Endodermal cell (in vitro differentiated cells): ENCODE measurements around the gene NGEF. TPM values are rescaled to one million over a fixed set of nuclear protein-coding genes. Genes with fewer than 3 reads are reported as not detected.

Source experiments
- DNase-seq: peaks from one replicate; pipeline ENCODE4 v3.0.0-alpha.2; 2017
- H3K27ac ChIP-seq: 2 replicates; pipeline ENCODE4 v1.5.1; 2013; ENCODE audit warnings: mild to moderate bottlenecking, low read depth, low read length, moderate library complexity
- H3K27me3 ChIP-seq: 2 replicates; pipeline ENCODE4 v1.6.1; 2013; ENCODE audit warnings: mild to moderate bottlenecking, low read length, moderate library complexity; ENCODE audit not compliant: insufficient read depth, control insufficient read depth, poor library complexity, severe bottlenecking
- H3K36me3 ChIP-seq: 2 replicates; pipeline ENCODE4 v1.7.0; 2013; ENCODE audit warnings: mild to moderate bottlenecking, low read length, moderate library complexity; ENCODE audit not compliant: control insufficient read depth, insufficient read depth
- H3K4me1 ChIP-seq: one replicate; pipeline ENCODE4 v1.7.0; 2013; ENCODE audit warnings: low read length; ENCODE audit not compliant: control insufficient read depth, insufficient read depth
- H3K4me3 ChIP-seq: 2 replicates; pipeline ENCODE4 v1.5.1; 2013; ENCODE audit warnings: mild to moderate bottlenecking, low read length, moderate library complexity
- H3K9ac ChIP-seq: 2 replicates; pipeline ENCODE4 v1.6.1; 2013; ENCODE audit warnings: mild to moderate bottlenecking, low read length, moderate library complexity; ENCODE audit not compliant: poor library complexity, severe bottlenecking; ENCODE audit errors: extremely low read depth
- H3K9me3 ChIP-seq: 2 replicates; pipeline ENCODE4 v1.6.1; 2013; ENCODE audit warnings: mild to moderate bottlenecking, low read length, moderate library complexity; ENCODE audit not compliant: control insufficient read depth
- H3K27ac Mint-ChIP-seq: 2 replicates; pipeline ENCODE4 v1.8.0; 2020; ENCODE audit warnings: mixed read lengths
- H3K27me3 Mint-ChIP-seq: 2 replicates; pipeline ENCODE4 v1.8.0; 2021; ENCODE audit warnings: mild to moderate bottlenecking, mixed read lengths; ENCODE audit not compliant: insufficient read depth
- H3K36me3 Mint-ChIP-seq: 2 replicates; pipeline ENCODE4 v1.8.0; 2020; ENCODE audit warnings: low read depth, mixed read lengths
- H3K4me1 Mint-ChIP-seq: 2 replicates; pipeline ENCODE4 v1.8.0; 2020; ENCODE audit warnings: mixed read lengths
- H3K4me3 Mint-ChIP-seq: 2 replicates; pipeline ENCODE4 v1.8.0; 2020; ENCODE audit warnings: mild to moderate bottlenecking, moderate library complexity, mixed read lengths
- H3K9me3 Mint-ChIP-seq: 2 replicates; pipeline ENCODE4 v1.8.0; 2020; ENCODE audit warnings: mild to moderate bottlenecking, mixed read lengths
- WGBS, 2 experiments: methylation state at CpG; one replicate each; pipeline versions ENCODE4 v1.1.5 to v1.1.7; 2013; ENCODE audit warnings: missing lambda C conversion rate in 2 of 2, mixed read lengths in 1 of 2; ENCODE audit not compliant: insufficient coverage in 1 of 2, insufficient read length in 1 of 2; 5-methylcytosine and 5-hydroxymethylcytosine counted together
- total RNA-seq, 2 donors: library from RNA; stranded (reverse); fragmentation: NEBNext Ultra II Directional in 1 of 2; extraction: Animal tissue kit (Norgen Biotek cat#: 25700) in 1 of 2; gene quantifications; 2 replicates in 1 of 2; 3 replicates in 1 of 2; pipeline ENCODE4 v1.2.1, GENCODE V29; 2021
- TF ChIP-seq, protein P1 (sequence below): fragments of 200-600 bp; sonication (generic); conservative IDR thresholded peaks from 2 replicates; pipeline ENCODE4 v1.5.0; 2021; ENCODE audit warnings: antibody characterized with exemption, mild to moderate bottlenecking

NGEF gene
- total RNA-seq, 2 donors from 2014 or later, result 1.8 to 2.9 TPM

DNA sequence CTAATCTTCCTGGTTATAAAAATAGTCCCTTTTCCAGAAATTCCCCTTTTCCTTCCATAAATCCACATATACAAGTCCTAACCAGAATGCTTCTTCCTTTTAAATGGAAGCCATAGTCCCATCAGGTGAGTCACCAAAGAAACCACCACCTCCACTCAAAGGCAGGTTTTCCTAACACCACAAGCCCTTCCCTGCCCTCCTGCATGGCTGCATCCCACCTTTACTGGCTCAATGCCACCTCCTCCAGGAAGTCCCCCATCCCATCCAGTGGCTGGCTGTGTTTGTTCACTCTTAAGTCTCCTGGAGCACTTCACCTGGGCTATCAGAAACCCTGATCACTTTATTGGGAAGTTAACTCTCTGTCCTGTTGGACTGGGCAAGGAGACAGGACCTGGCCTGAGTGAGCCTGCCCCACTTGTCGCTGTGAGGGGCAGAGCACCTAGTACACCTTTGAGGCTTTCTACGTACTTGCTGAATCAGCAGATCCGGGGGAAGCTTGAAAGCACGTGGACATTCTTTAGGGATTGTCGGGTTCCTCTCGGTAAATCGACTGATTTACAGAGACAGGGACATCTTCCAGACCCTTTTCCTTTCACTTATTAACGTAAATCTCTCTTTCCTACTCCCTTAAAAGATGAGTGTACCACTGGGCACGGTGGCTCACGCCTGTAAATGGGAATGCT, 71.0 kb downstream of the NGEF start:
- Histone ChIP-seq H3K36me3 (no peaks in the 10 kb centered on the region), H3K4me3 (no peak overlapping the region), H3K4me1 (no peaks in the 10 kb centered on the region), H3K9me3 (peaks cover 4% of the 10 kb centered on the region), H3K27me3 (no peaks in the 10 kb centered on the region), H3K9ac (no peak overlapping the region), H3K27ac (no peak overlapping the region)
- 89 to 96% methylated on average over 10 of the region's 10 CpGs for WGBS, 2 experiments
- H3K9me3 Mint-ChIP-seq, result peaks cover 10% of the 10 kb centered on the region
- no peaks in the 10 kb centered on the region for H3K36me3 Mint-ChIP-seq
- H3K4me1 Mint-ChIP-seq, result no peaks in the 10 kb centered on the region
- TF ChIP-seq, protein P1, sequence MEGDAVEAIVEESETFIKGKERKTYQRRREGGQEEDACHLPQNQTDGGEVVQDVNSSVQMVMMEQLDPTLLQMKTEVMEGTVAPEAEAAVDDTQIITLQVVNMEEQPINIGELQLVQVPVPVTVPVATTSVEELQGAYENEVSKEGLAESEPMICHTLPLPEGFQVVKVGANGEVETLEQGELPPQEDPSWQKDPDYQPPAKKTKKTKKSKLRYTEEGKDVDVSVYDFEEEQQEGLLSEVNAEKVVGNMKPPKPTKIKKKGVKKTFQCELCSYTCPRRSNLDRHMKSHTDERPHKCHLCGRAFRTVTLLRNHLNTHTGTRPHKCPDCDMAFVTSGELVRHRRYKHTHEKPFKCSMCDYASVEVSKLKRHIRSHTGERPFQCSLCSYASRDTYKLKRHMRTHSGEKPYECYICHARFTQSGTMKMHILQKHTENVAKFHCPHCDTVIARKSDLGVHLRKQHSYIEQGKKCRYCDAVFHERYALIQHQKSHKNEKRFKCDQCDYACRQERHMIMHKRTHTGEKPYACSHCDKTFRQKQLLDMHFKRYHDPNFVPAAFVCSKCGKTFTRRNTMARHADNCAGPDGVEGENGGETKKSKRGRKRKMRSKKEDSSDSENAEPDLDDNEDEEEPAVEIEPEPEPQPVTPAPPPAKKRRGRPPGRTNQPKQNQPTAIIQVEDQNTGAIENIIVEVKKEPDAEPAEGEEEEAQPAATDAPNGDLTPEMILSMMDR, result no peak
- no peak for DNase-seq
- no peak overlapping the region for H3K4me3 Mint-ChIP-seq
- peaks cover 1% of the 10 kb centered on the region for H3K27me3 Mint-ChIP-seq
- no peak overlapping the region for H3K27ac Mint-ChIP-seq

DNA sequence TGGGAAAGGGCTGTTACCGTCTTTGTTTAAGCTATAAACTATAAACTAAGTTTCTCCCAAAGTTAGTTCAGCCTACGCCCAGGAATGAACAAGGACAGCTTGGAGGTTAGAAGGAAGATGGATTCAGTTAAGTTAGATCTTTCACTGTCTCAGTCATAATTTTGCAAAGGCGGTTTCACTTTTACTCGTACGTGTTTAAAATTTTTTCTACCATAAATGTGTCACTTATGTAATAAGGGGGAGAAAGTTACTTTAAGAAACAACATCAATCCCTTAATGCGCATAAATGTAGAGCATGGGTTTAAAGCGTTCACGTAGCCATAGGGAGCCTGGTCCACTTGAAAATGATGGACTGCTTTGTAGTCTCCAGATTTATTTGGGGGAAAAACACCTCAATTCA, 71.7 kb downstream of the NGEF start:
- Mint-ChIP-seq H3K27ac (no peak overlapping the region), H3K9me3 (peaks cover 10% of the 10 kb centered on the region), H3K36me3 (no peaks in the 10 kb centered on the region), H3K4me3 (no peak overlapping the region), H3K4me1 (no peaks in the 10 kb centered on the region), H3K27me3 (peaks cover 1% of the 10 kb centered on the region)
- no peak for DNase-seq
- no peaks in the 10 kb centered on the region for H3K4me1 ChIP-seq
- H3K27ac ChIP-seq, result no peak overlapping the region
- no peak overlapping the region for H3K9ac ChIP-seq
- TF ChIP-seq, protein P1, result no peak
- H3K27me3 ChIP-seq, result no peaks in the 10 kb centered on the region
- no peak overlapping the region for H3K4me3 ChIP-seq
- H3K9me3 ChIP-seq, result peaks cover 4% of the 10 kb centered on the region
- 86 to 90% methylated on average over 2 to 8 of the region's 8 CpGs for WGBS, 2 experiments
- no peaks in the 10 kb centered on the region for H3K36me3 ChIP-seq

DNA sequence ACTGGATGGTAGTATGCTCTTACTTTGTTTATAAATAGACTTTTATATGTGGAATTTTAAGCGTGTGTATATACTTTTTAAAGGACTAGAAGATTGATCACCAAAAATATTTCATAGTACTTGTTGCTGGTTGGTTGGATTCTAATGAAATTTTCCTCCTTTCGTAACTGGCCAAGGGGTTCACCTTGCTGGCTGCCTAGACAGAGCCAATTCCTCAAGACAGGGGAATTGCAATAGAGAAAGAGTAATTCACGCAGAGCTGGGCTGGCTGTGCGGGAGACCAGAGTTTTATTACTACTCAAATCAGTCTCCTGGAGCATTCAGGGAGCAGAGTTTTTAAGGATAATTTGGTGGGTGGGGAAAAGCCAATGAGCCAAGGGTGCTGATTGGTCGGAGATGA, 72.3 kb downstream of the NGEF start:
- Mint-ChIP-seq H3K9me3 (peaks cover 10% of the 10 kb centered on the region), H3K36me3 (no peaks in the 10 kb centered on the region), H3K4me1 (no peaks in the 10 kb centered on the region), H3K4me3 (no peak overlapping the region), H3K27me3 (no peaks in the 10 kb centered on the region), H3K27ac (no peak overlapping the region)
- Histone ChIP-seq H3K9me3 (peaks cover 4% of the 10 kb centered on the region), H3K9ac (no peak overlapping the region), H3K4me1 (no peaks in the 10 kb centered on the region), H3K27me3 (no peaks in the 10 kb centered on the region), H3K27ac (no peak overlapping the region), H3K4me3 (no peak overlapping the region), H3K36me3 (no peaks in the 10 kb centered on the region)
- no peak for DNase-seq
- WGBS, 2 experiments, result 96 to 100% methylated on average over 1 to 5 of the region's 5 CpGs
- TF ChIP-seq, protein P1, result no peak
